Iris pigment epithelial cell (primary cell): Measurements from ENCODE around the gene FGFR2.
"Not testable (repeated sequence)": the region's sequence is repeated elsewhere in the genome, so short reads cannot be mapped to it uniquely, and the experiment has no call there.

Experiments
- DNase-seq: peaks from one replicate; pipeline ENCODE4 v3.0.0-alpha.2; 2011; ENCODE audit warnings: low read depth

FGFR2 gene

DNA sequence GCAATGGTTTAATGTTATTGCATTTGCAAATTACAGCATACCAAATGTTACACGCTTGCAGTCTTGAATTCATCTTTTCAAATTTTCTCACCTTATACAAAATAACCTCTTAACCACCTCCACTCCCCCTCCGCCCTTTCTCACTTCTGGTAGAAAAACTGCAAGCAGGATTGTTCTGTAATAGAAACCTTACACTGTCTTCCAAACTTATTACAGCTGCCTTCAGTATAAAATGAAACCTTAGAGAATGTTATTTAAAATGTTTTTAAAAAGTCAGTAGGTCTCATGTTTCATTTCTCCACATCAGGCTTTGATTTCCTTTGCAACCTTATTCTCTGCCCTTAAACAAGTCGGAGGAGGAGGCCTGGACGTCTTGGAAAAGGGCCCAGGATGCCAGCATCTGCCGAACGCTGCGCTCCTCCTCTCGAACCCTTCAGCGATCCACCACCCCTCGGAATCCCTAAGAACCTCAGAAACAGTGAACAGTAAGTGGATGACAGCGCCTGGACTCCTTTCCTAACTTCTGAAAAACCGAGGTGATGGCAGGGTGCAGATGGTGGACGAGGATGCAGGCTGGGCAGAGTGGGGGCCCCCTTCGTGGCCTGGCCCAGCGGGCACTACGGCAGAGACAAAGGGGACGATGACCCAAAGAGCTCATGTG is 74.0 kb downstream of the FGFR2 start:
- DNase-seq: no peak

GRCh38 chr10:121522831-121523230 is 75.4 kb downstream of the FGFR2 start:
- no peak for DNase-seq

- no peak for DNase-seq
Measured at GRCh38 chr10:121521794-121522556, 76.3 kb downstream of the FGFR2 start.

GRCh38 chr10:121520526-121520925 is 77.7 kb downstream of the FGFR2 start:
- DNase-seq: not testable (repeated sequence)

DNA sequence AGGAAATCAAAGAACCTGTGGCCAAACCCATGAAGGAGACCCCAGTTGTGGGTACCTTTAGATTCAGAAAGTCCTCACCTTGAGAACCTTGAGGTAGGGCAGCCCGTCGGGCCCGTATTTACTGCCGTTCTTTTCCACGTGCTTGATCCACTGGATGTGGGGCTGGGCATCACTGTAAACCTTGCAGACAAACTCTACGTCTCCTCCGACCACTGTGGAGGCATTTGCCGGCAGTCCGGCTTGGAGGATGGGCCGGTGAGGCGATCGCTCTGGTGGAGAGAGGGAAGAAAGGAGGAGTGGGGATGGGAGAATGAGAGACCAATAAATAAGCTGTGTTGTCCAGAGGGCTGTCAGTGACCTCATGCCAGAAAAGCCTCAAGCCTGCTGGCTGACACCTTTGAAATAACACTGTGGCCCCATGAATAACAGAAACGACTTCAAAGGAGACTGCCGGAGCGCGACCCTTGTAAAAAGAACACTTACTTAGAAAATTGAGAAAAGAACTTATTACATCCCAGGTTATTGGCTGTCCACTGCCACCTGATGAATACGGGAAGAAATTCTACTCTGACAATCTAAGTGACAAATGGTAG is 78.2 kb downstream of the FGFR2 start:
- DNase-seq: no peak

GRCh38 chr10:121519411-121519810 is 78.8 kb downstream of the FGFR2 start:
- no peak for DNase-seq

GRCh38 chr10:121518333-121518732 is 79.9 kb downstream of the FGFR2 start:
- DNase-seq: no peak

DNA sequence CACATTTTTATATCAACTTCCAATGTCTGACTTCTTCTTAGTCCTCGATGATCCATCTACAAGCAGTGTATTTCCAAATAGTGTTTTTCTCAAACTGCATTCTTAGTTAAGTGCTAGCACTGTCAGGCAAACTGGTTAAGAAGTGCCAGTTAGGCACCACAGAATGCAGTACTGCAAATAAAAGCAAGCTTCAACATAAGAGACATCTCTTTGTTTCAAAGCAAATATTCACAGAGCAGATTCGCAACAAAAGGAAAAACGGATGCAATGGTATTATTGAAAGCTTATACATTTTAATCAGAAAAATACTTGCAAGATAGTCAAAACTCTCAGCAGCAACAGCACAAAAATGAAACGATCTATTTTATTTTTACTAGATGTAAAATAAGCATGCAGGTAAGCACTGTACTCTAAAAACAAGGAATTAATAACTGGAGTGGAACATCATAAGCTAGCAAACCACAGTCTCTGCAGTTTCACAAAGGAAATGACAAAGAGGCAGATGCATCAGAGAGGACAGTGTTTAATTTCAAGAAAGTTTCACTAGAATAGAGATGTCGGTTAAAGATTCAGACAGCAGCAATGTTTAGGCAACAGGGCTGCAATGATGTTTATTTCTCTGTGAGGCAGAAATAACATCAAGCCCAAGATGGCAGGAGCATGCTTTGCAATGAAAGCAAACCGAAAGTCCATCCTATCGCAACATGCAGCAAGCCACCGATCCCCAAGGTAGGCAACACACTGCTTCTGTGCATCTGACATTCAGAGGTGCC is 82.0 kb downstream of the FGFR2 start:
- no peak for DNase-seq

- no peak for DNase-seq
Measured at GRCh38 chr10:121514141-121514865, 83.9 kb downstream of the FGFR2 start.

- DNase-seq: no peak
Measured at GRCh38 chr10:121511943-121512342, 86.3 kb downstream of the FGFR2 start.

DNA sequence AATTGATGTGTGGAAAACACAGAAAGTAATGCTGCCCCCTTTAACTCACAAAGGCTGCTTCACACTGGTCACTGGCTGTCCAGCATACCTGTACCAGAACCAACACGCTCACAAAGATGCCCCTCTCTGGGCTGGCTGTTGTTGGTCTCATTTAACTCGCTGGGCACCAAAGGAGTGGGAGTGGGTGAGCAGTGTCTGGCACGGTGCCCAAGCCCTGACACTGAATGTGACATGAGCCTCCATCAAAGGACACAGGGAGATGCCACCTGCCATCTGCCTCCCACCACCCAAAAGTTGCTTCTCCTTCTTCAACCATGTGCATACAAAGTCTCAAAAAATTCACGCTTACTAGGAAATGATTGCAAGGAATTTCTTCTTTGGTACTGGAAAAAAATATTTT is 86.8 kb downstream of the FGFR2 start:
- DNase-seq: no peak

GRCh38 chr10:121510201-121510771 is 88.0 kb downstream of the FGFR2 start:
- DNase-seq: no peak

DNA sequence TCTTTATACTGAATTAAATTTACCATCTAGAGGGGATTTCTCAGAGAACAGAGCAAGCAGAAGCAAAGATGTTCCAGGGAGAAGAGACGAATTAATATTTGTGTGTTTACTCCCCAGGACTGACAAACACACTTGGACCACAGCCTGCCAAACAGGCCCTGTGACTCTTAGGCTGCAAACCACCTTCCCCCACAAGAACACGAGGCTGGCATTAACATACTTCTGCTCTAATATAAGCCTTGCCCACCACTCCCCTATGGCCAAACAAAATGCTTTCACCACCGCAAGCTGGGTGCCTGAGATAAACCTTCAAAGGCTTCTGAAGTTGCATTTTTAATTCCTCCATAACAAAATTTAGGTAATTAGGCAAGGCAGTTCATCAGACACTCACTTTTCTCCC is 88.4 kb downstream of the FGFR2 start:
- no peak for DNase-seq

DNA sequence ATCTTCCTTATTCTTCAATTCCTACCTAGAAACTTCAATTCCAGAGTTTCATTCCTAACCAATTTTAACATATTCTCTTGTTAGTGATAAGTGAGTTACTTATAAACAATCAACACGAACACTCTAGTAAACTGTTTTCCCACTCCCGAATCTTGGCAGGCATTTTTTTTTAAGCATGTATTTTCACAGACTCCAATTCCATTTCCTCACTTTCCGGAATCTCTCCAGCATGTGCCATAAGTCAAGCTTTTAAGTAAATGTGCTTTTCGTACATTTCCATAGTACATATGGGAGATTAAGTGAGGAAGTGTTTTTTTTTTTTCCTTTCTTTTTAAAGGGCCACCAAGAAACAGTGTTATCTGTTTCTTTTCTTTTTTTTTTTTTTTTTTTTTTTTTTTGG is 89.1 kb downstream of the FGFR2 start:
- no peak for DNase-seq

GRCh38 chr10:121503587-121504051 is 94.6 kb downstream of the FGFR2 start:
- no peak for DNase-seq

DNA sequence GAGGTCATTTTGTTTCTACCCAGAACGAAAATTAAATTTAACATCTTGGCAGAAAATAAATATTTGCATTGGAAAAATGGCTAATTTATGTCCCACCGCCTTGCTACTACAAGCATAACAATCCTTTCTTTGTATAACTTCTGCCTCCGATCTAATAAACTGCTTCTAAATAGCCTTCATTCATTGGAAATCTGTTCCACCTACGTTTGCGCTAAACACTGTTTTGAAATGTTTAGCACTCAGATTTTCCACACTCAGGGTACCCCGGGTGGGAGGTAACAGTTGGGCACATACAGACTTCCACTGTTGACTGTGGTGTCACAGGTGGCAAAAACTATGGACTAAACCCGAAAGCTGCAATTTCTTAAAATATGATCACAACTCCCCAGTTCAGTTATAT is 96.4 kb downstream of the FGFR2 start:
- no peak for DNase-seq

DNA sequence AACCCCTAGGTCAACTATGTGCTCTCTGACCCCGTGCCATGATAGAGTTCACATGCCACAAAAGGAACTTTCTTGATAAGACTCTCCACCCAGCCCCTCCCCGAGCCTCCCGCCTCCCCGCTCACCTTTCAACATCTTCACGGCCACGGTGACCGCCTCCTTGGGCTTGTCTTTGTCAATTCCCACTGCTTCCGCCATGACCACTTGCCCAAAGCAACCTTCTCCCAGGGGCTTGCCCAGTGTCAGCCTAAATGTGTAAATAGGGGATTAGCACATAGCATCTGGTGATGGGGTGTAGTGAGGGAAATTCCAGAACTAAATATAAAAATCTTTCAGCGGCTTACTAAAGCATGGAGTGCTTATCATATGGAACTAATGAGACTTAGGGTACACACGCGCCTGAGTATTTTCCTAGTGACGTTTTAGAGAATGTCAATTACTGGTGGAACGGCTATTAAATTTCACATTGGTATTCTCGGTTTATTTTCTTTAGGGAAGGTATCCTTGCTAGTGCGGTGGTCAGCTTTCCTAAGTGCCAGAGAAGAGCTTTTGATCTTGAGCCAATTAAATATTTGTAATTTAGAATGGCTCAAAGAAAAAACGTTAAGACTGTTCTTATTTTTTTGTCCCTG is 97.4 kb downstream of the FGFR2 start:
- no peak for DNase-seq

- DNase-seq: no peak
Measured at GRCh38 chr10:121497513-121498470, 100.5 kb downstream of the FGFR2 start.

- DNase-seq: no peak
Measured at GRCh38 chr10:121495719-121496118, 102.5 kb downstream of the FGFR2 start.

- DNase-seq: no peak
Measured at GRCh38 chr10:121494296-121494695, 103.9 kb downstream of the FGFR2 start.
